Stimulated activated CD8-positive, alpha-beta memory T cell treated with anti-CD3 and anti-CD28 coated beads, Interleukin-7, amount 100 ng/mL, for 48 hours (primary cell): ENCODE measurements around the gene TLCD1.
"Not testable (repeated sequence)": the region's sequence is repeated elsewhere in the genome, so short reads cannot be mapped to it uniquely, and the experiment has no call there.

Source experiments
- DNase-seq, 2 donors: peaks; one replicate each; pipeline ENCODE4 v3.0.0-alpha.2; 2020; ENCODE audit warnings: low read depth in 1 of 2; ENCODE audit errors: extremely low read depth in 1 of 2

TLCD1 gene

DNA sequence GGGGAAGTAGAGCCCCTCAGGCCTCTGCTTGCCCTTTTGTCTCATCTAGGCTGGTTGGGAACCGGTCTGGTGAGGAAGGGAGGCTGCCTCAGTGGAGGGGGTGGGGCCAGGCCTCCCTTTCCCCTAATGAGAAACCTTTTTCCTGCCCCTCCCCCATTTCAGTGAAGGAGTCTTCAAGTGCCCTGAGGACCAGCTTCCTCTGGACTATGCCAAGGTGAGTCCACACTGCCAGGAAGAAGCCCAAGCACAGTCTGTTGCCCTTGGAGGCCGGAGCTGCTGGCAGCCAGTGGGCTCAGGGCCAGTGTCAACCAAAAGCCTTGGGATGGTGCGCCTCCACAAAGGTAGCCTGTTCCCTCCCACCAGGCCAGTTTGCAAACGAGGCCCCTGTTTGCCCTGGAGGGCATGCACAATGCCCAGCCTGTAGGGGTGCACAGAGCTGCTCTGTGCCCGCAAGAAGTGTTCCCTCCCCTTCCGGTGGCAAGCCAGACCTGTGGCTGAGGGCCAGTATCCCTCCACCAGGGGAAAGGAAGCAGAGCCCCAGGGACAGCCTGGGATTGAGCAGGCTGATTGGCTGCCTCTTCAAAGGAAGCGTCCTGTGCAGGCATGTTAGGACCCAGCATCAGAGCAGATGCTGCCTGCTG, 21.1 kb upstream of the TLCD1 start:
- no peak for DNase-seq

DNA sequence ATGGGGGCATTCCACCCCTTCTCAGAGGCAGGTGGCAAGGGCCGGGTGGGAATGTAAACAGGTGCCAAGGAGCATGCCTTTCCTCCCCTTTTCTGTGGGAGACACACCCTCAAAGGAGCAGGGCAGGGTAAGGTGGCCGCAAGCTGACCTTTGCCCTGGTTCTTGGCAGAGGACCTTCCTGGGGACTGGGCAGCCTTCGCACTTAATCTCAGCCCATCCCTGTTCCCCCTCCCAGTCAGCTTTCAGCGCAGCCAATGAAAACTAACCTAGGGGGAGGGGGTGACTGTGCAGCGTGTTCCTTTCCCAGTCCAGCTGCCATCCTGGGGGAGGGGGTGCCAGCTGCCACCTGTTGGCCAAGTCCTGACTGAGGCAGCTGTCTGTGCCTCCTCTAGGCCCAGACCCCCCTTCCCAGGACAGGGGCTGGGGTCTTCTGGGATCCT, 20.6 kb upstream of the TLCD1 start:
- DNase-seq: no peak

DNA sequence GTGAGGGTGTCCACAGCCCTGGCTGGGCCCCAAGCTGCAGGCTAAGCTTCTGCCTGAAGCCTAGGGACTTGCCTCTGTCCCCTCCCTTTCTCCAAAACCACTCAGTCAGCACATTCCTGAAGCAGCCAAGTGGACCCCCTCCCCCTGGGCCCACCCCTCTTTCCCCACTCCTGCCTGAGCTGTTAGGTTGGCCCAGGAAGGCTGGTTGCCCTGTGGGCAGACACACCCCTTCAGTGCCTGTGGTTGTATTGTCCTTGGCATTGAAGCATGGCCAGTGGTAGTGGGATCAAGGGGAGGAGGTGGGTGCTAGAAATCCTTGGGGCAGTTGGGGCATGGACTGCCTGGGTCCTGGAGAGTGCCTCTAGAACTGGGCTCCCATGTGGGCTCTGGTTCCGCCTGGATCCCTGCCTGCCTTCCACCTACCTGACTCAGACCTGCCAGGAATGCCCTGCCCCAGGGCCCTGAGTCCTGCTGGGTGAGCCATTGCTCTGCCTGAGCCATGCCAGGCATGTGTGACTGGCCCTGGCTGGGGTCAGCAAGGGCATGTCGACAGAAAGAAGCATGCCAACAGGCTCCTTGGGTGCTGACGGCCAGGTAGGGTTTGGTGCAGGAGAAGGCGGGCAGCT, 19.9 kb upstream of the TLCD1 start:
- no peak for DNase-seq

DNA sequence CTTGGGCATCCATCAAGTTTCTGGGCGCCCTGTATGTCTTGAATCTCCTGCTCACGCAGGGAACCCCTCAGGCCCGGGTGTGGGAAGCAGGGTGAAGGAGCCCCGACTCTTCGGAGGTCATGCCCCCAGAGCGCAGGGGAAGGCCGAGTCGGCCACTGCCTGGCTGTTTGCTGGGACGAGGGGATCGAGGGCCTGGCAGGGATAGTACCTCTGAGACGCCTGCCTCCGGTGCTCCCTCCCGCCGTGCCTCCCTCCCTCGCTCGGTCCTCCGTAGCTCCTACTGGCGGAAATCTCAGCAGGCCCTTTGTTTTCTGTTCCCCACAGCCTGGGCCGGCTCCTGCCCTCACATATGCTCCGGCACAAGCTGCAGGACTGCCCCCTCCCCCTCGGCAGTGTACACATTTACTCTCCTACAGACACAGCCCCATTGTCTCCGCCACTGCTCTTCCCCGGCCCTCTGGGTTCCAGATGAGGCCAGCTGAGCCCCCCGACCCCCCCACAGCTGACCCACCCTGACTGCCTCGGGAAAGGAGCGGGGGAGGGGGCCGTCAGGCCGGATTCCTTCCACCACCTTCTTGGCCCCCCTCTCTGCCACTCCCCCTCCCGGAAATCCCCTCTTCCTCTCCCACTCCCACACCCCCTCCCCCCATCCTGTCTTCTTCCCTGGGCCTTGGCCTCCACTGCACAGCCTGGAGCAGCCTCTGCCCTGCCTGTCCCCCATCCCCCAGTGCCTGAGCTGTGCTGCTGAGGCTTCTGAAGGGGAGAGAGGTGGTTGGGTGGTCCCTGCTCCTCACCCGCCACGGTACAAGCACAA, 19.1 kb upstream of the TLCD1 start:
- no peak for DNase-seq

DNA sequence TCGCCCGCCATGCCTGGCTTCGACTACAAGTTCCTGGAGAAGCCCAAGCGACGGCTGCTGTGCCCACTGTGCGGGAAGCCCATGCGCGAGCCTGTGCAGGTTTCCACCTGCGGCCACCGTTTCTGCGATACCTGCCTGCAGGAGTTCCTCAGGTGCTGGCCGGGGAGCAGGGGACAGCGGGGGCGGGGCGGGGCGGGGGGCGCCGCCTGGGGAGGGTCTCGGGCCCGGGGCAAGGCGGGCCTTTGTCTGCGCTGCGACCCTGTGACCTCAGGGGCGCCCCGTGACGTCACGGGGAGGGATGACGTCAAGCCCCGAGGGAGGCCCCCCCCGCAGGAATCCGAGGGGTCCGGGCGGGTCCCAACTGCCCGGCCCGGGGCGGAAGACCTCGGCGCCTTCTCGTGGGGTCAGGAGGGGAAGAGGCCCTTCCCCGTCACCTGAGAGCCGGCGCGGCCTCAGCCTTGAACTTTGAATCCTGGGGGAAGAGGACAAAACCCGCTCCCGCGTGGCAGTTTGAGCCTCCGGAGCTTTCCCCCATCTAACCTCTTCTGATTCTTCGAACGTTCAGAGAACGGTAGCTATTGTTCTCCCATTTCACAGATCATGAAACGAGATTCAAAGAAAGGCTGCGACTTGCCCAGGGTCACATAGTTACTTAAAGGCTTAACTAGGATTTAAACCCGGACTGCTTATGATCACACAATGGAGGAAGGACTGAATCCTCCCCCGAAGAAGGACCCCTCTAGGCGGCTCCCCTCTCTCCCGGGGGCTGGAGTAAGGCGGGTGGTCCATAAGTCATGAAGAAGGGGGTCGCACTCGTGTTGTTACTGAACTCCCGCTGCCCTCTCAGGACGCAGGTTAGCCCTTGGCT, 18.3 kb upstream of the TLCD1 start:
- no peak for DNase-seq

DNA sequence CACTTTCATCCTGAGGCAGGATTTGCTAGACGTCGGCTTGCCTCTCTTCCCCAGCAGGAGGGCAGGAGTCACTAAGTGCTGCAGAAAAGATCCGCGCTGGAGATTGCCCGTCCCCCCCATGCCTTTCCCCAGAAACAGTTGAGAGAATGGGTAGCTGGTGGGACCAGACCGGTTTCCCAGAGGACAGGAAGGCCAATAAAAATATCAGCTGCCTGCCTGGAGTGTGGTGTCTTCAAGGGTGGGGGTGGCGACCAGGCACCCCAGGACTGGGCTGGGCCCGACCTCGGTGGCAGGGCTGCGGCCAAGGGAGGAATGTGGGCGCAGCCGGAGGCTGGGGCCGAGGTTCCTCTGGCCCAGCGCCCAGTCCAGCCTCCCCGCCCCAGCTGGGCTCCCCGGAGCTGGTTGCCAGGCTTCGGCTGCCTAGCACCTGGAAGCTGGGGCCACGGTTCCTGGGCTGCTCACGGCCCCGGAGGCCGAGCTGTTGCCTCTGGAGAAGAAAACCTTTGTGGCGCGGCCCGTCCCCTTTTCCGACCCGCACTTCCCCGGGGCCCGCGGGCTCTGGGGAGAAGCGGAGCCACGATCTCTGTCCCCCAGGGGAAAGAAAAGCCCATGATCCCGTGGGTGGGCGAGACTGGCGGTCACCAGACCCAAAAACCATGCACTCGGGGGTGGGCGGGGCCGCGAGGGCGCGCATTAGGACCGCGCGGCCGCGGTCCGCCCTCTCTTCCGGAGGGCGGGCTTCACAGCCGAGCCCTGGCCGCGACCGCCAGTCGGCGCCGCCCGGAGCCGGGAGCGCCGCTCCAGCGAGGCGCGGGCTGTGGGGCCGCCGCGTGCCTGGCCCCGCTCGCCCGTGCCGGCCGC, 17.4 kb upstream of the TLCD1 start, which contains the start of gene TRAF4:
Gene TRAF4 (plus strand): TSS at position 769 of the 861 bp plus-strand sequence. CDS start 102 bp downstream, outside the sequence.
- peak; percentile 71 to 74 for DNase-seq

DNA sequence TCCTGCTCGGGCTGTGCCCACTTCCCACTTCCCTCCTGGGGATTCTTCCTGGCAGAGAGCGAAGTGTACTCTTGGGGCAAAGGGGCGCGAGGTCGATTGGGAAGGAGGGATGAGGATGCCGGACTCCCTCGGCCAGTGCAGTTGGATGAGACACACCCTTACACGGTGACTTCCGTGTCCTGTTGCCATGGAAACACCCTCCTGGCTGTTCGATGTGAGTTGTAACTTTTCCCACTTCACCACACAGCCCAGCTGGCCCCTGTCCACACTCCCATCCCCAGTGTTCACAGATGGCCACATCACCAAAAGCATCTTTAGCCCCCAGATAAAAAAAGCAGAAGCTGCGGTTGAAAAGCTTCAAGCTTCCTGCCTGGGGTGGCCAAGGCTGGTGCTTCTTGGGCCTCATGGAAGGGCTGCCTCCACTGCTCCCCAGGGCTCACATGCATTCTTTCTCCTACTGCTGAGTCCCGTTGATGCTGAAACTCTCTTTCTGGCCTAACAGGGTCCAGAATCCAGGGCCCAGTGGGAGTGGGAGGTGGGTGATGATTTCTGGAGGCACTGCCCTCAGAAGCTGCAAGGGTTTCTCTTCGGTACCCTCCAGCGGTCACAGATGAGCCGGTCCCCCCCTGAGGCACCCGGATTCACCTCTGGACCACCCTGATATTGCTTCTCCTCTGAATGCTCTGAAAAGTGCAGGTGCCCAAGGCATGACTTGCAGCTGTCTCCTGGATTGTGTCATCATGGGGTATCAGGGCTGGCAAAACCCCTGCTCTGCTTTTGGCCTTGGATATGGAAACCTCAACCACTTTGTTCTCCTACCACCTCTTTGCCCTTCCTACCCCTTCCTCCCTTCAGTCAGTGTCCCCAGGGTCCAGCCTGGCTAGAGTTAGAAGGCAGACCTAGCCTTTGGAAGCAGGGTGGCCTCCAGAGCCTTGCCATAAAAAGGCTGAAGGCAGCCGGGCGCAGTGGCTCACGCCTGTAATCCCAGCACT, 15.6 kb upstream of the TLCD1 start:
- no peak for DNase-seq

DNA sequence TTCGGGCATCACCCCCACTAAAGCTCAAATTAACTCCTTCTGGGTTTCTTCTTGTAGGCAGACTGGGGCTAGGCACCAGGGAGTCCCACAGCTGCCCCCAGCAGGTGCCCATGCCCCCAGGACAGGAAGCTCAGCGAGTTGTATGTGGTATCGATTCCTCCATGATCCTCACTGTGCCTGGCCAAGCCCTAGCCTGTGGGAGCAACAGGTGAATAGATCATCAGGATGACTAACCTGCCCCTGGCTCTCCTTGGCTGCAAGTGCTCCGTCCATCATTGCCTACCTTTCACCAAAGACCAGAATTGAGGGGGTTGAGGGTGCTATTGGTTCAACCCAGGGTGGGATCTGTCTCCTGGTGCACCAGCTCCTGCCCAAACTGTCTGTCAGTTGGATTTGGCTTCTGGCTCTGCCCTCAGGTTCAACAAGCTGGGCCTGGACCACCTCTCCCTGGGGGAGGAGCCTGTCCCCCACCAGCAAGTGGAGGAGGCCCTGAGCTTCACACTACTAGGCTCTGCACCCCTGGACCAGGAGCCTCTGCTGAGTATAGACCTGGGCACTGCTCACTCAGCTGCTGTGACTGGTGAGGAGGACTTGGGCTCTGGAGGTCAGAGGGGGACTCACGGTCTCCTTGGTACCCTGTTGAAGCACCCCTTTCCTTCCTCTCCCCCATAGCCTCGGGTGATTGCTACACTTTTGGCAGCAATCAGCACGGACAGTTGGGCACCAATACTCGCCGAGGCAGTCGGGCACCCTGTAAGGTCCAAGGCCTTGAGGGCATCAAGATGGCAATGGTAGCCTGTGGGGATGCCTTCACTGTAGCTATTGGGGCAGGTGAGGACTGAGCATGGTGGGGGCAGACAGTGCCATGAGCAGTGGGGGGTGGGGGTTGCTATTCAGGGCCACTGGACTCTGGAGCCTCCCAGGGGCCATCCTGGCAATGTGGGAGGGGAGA, 14.6 kb upstream of the TLCD1 start:
- no peak for DNase-seq

DNA sequence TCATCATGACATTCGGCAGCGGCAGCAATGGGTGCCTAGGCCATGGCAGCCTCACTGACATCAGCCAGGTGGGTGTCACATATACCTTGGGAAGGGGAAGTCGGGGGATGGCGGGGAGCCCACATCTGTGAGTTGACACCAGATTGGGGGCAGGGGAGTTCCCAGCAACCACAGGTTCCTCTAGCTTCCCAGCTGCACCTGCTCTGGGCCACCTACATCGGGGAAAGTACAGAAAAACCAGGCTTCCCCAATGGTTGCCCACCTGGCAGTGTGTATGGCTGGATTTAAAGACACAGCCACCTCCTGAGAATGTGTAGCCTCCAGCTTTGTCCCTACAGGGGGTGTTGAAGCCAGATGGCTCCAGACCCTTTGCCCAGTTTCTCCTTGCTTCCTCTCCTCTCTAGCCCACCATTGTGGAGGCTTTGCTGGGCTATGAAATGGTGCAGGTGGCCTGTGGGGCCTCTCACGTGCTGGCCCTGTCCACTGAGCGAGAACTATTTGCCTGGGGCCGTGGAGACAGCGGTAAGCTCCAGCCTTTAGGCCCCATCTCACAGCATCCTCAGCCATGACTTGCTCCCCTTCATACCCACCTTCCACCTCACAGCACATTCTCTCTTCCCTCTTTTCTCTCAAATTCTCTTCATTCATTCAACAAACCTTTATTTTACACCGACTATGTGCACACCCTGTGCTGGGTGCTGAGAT, 12.8 kb upstream of the TLCD1 start:
- peak in 1 of 2 donors; percentile 60 for DNase-seq

DNA sequence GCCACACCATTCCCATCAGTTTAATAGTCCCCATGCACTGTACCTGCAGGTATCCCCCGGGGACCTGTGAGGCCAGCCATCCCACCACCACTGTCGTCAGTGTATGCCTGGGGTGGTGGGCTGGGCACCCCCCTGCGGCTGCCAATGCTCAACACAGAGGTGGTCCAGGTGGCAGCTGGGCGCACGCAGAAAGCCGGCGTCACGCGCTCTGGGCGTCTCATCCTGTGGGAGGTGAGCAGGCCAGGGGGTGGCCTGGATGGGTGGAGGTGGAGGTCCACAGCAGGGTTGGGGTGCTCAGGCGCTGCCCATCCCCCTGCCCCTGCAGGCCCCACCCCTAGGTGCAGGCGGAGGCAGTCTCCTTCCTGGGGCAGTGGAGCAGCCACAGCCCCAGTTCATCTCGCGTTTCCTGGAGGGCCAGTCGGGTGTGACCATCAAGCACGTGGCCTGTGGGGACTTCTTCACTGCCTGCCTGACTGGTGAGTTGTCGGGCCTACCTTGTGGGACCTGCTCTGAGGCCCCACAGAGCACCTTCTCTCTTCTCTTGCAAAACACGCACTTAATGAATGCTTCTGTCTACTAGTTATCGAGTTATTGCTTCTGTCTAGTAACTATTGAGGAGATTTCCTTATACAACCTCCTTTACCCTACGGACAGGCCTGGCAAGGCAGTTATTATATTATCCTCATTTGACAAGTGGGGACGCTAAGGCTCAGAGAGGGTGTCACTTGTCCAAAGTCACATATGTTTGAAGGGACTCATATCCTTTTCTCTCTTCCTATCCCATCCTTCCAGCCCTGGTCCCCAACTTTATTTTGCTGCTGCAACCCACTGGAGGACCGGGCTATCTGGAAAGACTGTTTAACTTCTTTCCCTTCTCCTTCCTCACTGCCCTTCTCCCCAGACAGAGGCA, 12.0 kb upstream of the TLCD1 start:
- no peak for DNase-seq

DNA sequence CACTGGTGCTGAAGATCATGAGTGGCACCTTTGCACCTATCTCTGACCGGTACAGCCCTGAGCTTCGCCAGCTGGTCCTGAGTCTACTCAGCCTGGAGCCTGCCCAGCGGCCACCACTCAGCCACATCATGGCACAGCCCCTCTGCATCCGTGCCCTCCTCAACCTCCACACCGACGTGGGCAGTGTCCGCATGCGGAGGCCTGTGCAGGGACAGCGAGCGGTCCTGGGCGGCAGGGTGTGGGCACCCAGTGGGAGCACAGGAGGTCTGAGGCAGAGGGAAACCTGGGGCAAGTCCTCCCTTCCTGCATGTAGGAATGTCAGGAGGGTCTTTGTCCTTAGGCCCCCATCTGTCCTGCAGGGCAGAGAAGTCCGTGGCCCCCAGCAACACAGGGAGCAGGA, 11.3 kb upstream of the TLCD1 start:
- no peak for DNase-seq

DNA sequence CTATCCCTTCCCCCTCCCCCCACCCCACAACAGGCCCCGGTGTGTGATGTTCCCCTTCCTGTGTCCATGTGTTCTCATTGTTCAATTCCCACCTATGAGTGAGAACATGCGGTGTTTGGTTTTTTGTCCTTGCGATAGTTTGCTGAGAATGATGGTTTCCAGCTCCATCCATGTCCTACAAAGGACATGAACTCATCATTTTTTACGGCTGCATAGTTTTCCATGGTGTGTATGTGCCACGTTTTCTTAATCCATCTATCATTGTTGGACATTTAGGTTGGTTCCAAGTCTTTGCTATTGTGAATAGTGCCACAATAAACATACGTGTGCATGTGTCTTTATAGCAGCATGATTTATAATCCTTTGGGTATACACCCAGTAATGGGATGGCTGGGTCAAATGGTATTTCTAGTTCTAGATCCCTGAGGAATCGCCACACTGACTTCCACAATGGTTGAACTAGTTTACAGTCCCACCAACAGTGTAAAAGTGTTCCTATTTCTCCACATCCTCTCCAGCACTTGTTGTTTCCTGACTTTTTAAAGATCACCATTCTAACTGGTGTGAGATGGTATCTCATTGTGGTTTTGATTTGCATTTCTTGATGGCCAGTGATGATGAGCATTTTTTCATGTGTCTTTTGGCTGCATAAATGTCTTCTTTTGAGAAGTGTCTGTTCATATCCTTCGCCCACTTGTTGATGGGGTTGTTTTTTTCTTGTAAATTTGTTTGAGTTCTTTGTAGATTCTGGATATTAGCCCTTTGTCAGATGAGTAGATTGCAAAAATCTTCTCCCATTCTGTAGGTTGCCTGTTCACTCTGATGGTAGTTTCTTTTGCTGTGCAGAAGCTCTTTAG, 10.1 kb upstream of the TLCD1 start:
- not testable (repeated sequence) for DNase-seq

DNA sequence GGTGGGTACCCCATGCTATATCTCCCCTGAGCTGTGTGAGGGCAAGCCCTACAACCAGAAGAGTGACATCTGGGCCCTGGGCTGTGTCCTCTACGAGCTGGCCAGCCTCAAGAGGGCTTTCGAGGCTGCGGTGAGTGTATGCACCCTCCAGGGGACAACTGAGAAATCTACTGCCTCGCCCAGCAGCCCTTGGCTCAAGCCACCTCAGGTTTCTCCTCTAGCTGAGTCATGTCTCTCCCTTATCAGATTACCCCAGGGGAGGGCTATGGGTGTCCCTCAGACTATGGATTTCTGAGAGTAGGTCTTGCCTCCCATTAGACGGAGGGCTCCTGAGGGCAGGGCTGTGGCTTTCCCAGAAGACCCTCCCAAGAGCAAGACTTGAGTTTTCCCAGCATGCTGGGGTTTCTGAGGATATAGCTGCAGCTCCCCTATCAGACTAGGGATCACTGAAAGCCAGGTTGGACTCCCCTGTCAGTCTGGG, 9.2 kb upstream of the TLCD1 start:
- DNase-seq: no peak

DNA sequence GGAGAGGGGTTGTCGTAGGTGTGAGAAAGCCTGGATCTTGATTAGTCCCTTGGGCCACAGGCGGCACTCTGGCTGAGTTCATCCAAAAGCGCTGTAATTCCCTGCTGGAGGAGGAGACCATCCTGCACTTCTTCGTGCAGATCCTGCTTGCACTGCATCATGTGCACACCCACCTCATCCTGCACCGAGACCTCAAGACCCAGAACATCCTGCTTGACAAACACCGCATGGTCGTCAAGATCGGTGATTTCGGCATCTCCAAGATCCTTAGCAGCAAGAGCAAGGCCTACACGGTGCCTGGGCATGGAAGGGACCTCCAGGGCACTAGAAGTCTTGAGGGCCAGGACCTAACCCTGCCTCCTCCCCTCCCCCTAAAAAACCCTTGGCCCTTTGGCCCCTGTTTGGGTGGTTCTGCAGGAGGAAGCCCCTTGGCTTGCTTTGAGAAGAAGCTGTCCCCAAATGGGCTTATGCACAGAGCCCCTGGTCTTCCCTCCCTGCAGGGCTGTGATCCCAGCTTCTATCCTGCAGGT, 8.7 kb upstream of the TLCD1 start:
- no peak for DNase-seq

DNA sequence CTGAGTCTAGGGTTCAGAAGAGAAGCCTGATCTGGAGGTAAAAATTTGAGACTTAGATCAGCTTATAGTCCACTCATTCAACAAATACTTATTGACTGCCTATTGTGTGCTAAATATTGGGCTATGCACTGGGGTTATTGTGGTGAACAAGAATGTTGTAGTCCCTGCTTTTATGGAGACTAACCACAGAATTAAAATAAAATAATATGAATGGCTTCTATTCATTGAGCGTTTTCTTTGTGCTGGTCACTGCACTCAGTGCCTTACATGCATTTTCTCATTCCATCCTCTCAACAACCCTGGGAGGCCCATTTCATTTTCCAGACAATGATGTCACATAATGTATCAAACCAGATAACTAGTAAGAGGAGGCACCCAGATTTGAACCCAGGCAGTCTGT, 7.3 kb upstream of the TLCD1 start:
- DNase-seq: no peak
